ENCODE measurements around the gene SHKBP1. TPM values are rescaled to one million over a fixed set of nuclear protein-coding genes. Genes with fewer than 3 reads are reported as not detected.

SHKBP1 gene
- total and polyA plus RNA-seq, 2 of the 13 experiments (the other 11 are each of a cell fraction or from before 2014, with no cell fraction given), result 16.2 to 17.4 TPM

GRCh38 chr19:40590464-40591265, 14.0 kb downstream of the SHKBP1 start:
- FAIRE-seq (no peak), DNase-seq (ENCODE audit: low spot score) (no peak), ATAC-seq (no peak)
- BruUV-seq (replicated peaks), result no TSS peak
- Histone ChIP-seq H3K27ac (ENCODE audit: extremely low read length, insufficient read depth, low read length) (no peak overlapping the region), H3K79me2 (ENCODE audit: insufficient read depth, low read length) (no peaks in the 10 kb centered on the region), H3K4me3 (replicated peaks in 1 of 3; ENCODE audit: insufficient read depth in 1 of 3, low read depth in 2 of 3, low read length in 3 of 3) (no peak overlapping the region), H3K4me2 (ENCODE audit: low read depth, low read length) (no peak overlapping the region), H3K4me1 (ENCODE audit: insufficient read depth, low read length) (no peaks in the 10 kb centered on the region), H2AFZ (ENCODE audit: low read length) (no peak overlapping the region), H3K36me3 (replicated peaks in 1 of 2; ENCODE audit: control insufficient read depth in 1 of 2, insufficient read depth in 2 of 2, low read length in 2 of 2) (no peaks in the 10 kb centered on the region), H3K27me3 (ENCODE audit: control insufficient read depth in 1 of 2, insufficient read depth in 2 of 2, low read length in 2 of 2) (no peaks in the 10 kb centered on the region; a peak in 1 of 5 replicates), H3K9ac (ENCODE audit: insufficient read depth, low read depth, low read length) (no peak overlapping the region), H3K9me3 (ENCODE audit: low read length) (no peaks in the 10 kb centered on the region), H4K20me1 (ENCODE audit: insufficient read depth, low read length) (no peaks in the 10 kb centered on the region)
- in situ Hi-C loops (cut with HindIII; ENCODE audit: extremely low pct_ligation_motif_present, low pct_unique_long_range_greater_than_20kb), result no loop called here
- no peak for TF ChIP-seq JUND (CRISPR knock-in tag; IDR thresholded peaks at IDR 0.05)
- no peak for TF ChIP-seq POGZ (CRISPR knock-in tag; IDR thresholded peaks at IDR 0.05)
- no peak for TF ChIP-seq ZNF567 (CRISPR knock-in tag; IDR thresholded peaks at IDR 0.05; ENCODE audit: borderline replicate concordance)
- no peak for TF ChIP-seq ZBTB3 (CRISPR knock-in tag; IDR thresholded peaks at IDR 0.05; ENCODE audit: borderline replicate concordance, low read depth)
- peak; percentile 23; the same call in 1 of the 2 replicates for TF ChIP-seq NR2F2 (IDR thresholded peaks at IDR 0.05; ENCODE audit: borderline replicate concordance, low read depth)
- no peak for TF ChIP-seq KLF13 (CRISPR knock-in tag; IDR thresholded peaks at IDR 0.05)
- no peak for TF ChIP-seq IRF2 (CRISPR knock-in tag; IDR thresholded peaks at IDR 0.05)
- TF ChIP-seq AGO2 (optimal IDR thresholded peaks at IDR 0.05; ENCODE audit: low read depth, low read length), result peak; percentile 41
- TF ChIP-seq TSC22D2 (CRISPR knock-in tag; IDR thresholded peaks at IDR 0.05; ENCODE audit: borderline replicate concordance), result no peak
- TF ChIP-seq HDAC2 (CRISPR knock-in tag; IDR thresholded peaks at IDR 0.05), result no peak
- TF ChIP-seq ZNF589 (CRISPR knock-in tag; conservative IDR thresholded peaks at IDR 0.05), result no peak
- POLR2A ChIA-PET, result no interaction called here
- CTCF ChIA-PET (ENCODE audit: low intra/inter-chr PET ratio, low total read pairs), result no interaction called here
- intact Hi-C loops (cut with micrococcal nuclease; ENCODE audit: unreplicated experiment), result no loop called here
- WGBS (ENCODE audit: low lambda C conversion rate), result 67% methylated on average over 16 of the region's 22 CpGs
